ENCODE measurements around the gene RAB43.
"Not testable (repeated sequence)": the region's sequence is repeated elsewhere in the genome, so short reads cannot be mapped to it uniquely, and the experiment has no call there.

Gene RAB43

GRCh38 chr3:129087904-129088303 is 33.7 kb downstream of the RAB43 start:
- peak; percentile 28 for DNase-seq (ENCODE audit: low read depth)

GRCh38 chr3:129087138-129087702 is 34.4 kb downstream of the RAB43 start:
- peak; percentile 8 for DNase-seq (ENCODE audit: low read depth)

DNA sequence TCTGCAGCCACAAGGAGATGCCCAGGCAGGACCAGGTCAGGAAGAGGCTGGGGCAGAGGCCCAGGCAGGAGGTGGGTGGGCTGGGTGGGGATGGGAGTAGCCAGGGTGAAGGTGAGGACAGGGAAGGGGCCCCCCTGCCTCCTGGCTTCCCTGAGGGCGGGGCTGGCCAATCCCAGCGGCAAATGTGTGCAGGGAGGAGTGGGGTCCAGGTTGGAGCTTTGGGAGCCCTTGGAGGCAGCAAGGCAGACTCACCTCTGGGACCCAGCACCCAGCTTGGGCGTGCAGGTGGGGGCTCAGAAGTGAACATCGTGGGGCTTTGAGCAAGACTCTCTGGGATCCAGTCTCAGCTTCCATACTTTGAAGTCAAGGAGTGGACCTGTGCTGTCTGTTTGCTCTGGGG is 35.8 kb downstream of the RAB43 start:
- no peak for DNase-seq (ENCODE audit: low read depth)

- no peak for DNase-seq (ENCODE audit: low read depth)
Observed at GRCh38 chr3:129085165-129085715, 36.4 kb downstream of the RAB43 start.

- no peak for DNase-seq (ENCODE audit: low read depth)
Observed at GRCh38 chr3:129084501-129084900, 37.1 kb downstream of the RAB43 start.

GRCh38 chr3:129082026-129082425 is 39.6 kb downstream of the RAB43 start:
- no peak for DNase-seq (ENCODE audit: low read depth)

- no peak for DNase-seq (ENCODE audit: low read depth)
Observed at GRCh38 chr3:129081503-129081902, 40.1 kb downstream of the RAB43 start.

DNA sequence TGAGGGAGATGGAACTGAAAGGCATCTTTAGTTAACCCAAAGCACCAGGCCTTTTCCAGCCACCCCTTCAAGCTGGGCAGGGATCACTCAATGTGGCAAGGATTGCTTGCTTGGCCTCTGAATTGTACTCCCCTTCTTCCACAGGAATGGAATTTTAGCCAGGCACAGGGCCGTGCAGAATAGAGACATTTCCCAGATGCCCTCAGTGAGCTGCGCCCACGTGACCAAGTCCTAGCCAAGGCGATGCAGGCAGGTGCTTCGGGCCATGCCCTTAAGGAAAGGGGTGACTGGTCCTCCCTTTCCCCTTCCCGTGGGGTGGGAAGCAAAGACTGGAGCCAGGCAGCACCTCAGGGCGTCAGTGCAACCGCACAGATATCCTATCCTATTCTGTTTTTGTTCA is 43.1 kb downstream of the RAB43 start:
- DNase-seq (ENCODE audit: low read depth) = no peak

GRCh38 chr3:129077222-129077621 is 44.4 kb downstream of the RAB43 start:
- no peak for DNase-seq (ENCODE audit: low read depth)

DNA sequence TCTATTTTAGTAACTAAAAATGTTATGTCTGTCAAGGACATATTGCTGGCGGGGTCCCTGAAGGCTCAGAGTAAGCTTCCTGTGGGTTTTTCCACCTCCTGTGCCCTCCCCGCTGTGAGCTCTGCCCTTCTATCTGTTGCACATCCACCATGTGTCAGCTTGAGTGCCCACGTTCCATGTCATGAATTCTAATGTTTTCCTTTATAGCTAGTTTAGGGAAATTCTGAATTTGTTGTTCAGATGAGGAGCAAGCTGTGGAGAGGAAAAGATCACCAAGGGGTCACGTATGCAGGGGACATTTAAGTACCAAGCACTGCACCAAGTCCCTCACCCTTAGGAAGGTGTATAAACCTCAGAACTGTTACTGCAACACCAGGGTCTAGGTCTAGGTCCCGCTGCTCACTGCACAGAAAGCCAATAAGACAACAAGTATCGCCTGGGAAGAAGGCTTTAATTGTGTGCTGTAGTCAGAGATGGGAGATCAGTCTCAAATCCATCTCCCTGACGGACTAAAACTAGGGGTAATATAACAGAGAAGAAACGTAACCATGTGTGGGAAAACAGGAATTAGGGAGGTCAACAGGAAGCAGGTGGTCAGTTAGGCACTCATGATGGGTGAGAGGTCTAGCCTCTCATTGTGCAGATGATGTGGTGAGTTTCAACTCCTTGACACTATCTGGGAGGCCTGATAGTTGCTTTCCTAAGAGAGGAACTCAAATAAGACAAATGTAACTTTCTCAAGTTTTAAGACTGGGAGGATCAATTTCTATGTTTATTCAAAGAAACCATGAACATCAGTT is 51.3 kb downstream of the RAB43 start:
- no peak for DNase-seq (ENCODE audit: low read depth)

- DNase-seq (ENCODE audit: low read depth) = not testable (repeated sequence)
Observed at GRCh38 chr3:129069313-129070085, 52.1 kb downstream of the RAB43 start.

GRCh38 chr3:129068291-129068886 is 53.2 kb downstream of the RAB43 start:
- no peak for DNase-seq (ENCODE audit: low read depth)

DNA sequence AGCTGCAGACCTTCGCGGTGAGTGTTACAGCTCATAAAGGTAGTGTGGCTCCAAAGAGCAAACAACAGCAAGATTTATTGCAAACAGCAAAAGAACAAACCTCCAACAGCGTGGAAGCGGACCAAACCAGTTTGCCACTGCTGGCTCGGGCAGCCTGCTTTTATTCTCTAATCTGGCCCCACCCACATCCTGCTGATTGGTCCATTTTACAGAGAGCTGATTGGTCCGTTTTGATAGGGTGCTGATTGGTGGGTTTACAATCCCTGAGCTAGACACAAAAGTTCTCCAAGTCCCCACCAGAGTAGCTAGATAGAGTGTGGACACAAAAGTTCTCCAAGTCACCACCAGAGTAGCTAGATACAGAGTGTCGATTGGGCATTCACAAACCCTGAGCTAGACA is 53.9 kb downstream of the RAB43 start:
- DNase-seq (ENCODE audit: low read depth) = not testable (repeated sequence)

- DNase-seq (ENCODE audit: low read depth) = no peak
Observed at GRCh38 chr3:129065720-129066073, 55.9 kb downstream of the RAB43 start.

DNA sequence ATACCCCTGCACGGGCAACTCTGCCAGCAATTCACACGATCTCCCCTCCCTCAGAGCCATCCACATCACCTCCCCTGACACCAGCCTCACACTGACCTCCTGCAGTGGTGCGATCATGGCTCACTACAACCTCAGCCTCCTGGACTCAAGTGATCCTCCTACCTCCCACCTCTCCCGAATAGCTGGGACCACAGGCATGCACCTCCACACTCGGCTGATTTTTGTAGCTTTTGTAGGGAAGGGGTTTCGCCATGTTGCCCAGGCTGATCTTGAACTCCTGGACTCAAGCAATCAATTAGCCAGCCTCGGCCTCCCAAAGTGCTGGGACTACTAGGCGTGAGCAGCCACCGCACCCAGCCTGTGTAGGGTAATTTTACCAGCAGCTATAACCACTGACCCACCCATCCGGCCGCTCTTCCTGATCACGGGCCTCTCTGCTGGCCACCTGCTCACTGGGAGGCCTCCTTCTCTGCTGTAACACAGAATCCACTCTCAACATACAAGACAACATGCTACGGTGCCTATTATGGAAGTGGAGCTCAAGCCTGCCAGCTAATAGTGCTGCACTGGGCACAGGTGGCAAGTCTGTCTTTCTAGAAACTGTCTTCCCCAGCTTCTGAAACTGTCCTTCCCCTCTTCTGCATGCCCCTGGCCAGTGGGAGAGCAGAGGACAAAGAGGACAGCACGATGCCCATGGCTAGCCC is 56.4 kb downstream of the RAB43 start:
- DNase-seq (ENCODE audit: low read depth) = no peak

DNA sequence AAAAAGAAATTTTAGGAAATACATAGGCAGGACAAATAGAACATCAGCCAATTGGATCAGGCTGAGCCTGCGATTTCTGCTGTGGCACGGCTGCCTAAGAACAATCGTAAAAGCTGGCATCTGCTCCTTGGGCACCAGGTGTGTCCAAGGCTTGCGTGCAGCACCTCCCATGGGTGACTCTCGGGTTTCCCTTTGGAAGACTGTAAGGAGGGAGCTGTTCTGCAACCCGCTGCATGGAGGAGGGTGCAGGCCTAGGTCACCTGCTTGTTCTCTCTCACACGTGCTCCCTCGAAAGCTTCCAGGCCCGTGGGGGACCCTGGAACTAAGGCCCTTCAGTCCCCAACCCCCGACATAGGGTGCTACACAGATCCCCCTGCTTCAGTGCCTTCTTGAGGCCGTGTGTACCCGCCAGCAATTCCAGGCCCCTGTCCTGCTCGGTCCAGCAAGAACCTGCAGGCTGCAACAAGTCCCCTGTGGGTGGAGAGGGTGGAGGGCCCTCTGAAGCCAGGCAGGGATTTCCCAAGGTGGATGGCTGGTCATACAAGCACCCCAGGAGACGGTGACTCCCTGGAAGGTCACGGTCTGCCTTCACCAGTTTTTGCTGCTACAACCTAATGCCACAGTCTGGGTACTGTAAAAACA is 57.6 kb downstream of the RAB43 start:
- DNase-seq (ENCODE audit: low read depth) = no peak

DNA sequence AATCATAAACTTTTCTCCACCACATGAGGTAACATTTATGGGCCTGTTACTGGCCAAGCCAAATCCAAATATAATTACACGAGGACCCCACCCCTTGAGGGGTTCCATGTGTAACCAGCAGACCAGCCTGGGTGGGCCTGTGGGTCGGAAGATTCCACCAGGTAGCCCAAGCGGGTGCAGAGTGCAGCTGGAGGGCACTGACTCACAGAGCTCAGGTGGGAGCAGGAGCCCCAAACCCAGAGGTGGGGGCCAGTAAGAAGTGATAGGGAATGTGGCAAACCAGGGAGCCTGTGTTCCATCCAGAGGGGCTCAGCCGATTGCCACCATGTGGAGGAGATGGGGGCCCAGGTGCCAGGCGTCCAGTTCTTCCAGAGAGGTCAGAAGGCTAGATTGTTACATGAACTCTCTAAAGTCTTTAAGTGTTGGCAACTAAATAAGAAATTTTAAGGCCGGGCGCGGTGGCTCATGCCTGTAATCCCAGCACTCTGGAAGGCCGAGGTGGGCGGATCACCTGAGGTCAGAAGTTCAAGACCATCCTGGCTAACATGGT is 58.4 kb downstream of the RAB43 start:
- DNase-seq (ENCODE audit: low read depth) = no peak

DNA sequence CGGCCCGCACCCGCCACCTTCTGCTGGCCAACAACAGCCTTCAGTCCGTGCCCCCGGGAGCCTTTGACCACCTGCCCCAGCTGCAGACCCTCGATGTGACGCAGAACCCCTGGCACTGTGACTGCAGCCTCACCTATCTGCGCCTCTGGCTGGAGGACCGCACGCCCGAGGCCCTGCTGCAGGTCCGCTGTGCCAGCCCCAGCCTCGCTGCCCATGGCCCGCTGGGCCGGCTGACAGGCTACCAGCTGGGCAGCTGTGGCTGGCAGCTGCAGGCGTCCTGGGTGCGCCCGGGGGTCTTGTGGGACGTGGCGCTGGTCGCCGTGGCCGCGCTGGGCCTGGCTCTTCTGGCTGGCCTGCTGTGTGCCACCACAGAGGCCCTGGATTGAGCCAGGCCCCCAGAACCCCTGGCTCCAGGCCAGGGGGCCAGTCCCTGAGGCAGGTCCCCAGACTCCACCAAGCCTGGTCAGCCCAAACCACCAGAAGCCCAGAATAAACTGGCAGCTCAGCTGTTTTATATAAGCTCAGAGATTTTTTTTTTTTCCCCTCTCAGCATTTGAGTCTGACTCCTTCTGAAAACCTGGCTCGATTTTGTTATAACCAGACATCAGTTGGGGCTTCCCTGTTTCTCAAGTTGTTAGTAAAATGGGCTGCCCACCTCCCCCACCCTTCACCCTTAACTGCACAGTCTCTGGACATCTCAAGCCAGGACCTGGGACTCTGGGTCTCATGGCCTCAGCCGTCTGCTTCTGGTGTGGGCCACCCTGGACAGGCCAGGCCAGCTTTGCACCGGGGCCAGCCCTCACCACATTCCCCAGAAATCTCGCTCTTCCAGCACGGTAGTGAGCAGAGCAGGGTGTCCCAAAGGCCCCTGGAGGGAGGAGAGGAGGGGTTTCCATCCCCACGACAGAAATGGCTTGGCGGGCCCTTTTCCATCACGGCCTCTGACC is 59.4 kb downstream of the RAB43 start:
- DNase-seq (ENCODE audit: low read depth) = no peak

GRCh38 chr3:129061023-129061887 is 60.3 kb downstream of the RAB43 start:
- DNase-seq (ENCODE audit: low read depth) = no peak

All from fibroblast of the conjunctiva (primary cell).